ENCODE measurements around the gene RANBP1.

Gene RANBP1

DNA sequence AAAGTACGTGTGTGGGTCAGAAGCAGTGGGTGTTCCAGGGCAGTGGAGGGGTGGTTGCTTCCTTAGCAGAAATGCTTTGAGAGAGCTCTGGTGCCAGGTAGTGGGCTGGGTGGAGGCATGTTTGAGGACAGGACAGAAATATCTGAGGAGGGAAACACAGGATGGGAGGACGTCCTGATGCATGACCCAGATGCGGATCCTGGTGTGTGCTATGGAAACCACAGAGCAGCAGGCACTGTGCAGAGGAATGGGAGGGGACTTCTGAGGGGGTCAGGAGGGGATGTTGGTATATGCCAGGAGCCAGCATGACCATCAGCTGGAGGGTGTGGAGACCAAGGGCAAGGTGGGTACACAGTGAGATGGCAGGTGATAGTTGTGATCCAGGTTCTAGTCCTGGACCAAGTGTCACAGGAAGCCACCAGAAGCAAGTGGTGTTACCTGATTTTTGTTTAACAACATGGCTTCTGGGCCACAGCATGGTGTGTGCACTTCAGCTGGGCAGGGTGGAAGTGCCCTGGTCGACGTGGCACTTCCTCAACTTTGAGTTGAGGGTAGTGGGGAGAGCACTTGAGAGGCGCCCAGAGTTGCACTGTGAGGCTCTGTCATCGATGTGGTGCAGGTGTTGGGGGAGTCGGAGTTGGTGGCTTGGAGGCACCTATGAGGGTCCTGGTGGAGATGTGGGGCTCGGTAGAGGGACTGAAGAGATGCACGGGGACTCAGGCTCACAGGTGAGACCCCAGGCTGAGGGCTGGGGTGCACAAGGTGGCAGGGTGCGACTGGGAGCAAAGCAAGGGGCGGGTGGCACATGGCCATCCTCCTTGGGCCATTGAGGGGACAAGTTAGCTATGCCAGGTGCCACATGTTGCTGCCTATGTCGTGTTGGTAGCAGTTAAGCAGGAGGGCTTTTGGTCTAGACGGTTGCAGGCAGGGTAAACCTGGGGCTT, 28.3 kb upstream of the RANBP1 start:
- no peak overlapping the region for H3K4me3 ChIP-seq (ENCODE audit: low read depth, low read length)

DNA sequence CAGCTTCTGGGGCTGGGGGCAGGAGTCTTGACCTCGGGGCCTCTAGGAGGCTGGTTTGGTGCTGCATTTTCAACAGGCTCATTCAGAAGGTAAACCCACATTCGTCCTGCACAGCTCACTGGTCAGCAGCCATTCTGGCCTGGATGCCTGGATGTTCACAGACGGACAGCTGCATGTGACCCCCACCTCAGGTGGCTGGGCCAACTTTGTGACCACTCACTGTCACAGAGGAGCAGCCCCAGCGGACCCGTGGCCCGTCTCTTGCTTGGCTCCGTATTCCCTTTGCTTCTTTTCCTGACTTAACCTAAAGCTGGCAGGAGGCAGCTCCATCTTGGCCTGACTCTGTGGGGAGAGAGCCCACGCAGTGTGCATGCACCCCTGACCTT, 27.6 kb upstream of the RANBP1 start:
- no peak overlapping the region for H3K4me3 ChIP-seq (ENCODE audit: low read depth, low read length)

DNA sequence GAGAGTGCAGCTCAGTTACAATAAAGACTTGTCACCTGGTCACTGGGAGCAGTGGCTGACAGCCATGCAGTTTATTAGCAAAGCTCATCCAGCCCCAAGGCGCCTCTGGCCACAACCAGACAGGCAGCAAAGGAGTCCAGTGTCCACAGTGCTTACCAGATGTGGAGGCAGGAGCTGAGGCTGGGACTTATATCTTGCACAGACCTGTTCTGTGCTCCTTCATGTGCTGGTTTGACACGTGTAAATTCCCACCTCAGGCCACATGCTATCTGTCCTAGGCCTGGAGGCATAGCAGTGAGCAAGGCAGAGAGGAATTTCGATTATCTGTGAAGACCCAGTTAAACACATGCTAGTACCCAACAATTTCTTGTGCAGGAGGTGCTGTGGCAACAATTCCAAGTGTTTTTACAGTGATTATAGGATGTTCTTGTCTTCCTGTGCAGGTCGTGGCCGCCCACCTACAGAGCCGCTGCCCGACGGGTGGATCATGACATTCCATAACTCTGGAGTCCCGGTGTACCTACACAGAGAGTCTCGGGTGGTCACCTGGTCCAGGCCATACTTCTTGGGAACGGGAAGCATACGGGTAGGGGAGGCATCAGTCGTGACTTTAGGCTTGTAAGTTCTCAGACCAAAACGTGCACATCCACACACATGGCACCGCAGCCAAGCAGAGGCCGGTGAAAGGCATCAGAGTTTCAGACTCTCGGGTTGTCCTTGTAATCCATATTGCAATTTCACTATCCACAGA, 26.5 kb upstream of the RANBP1 start:
- H3K4me3 ChIP-seq (ENCODE audit: low read depth, low read length): no peak overlapping the region

DNA sequence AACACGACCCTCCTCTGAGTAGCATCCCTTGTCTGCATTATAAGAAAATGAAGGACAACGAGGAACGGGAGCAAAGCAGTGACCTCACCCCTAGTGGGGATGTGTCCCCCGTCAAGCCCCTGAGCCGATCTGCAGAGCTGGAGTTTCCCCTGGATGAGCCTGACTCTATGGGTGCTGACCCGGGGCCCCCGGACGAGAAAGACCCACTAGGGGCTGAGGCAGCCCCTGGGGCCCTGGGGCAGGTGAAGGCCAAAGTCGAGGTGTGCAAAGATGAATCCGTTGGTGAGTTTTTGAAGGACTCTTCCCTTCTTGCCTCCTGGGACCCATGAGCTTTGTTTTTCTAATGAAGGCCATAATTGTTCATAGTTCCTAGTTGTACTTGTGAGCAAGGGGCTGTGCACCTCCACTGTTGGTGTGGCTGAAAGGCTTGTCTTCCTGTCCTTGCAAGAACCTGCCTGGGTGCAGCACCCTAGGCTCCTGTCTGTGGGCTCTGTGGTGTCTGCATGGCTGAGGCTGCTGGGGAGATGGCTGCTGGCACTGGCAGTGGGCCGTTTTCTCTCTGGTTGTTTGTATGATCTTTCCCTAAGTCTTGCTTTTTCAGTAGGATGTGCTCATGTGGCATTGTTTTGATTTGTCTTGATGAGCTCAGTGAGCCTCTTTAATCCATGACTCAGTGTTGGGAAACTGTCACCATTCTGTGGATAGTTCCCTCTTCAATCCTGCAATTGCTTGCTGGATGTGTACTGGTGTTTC, 25.8 kb upstream of the RANBP1 start:
- no peak overlapping the region for H3K4me3 ChIP-seq (ENCODE audit: low read depth, low read length)

DNA sequence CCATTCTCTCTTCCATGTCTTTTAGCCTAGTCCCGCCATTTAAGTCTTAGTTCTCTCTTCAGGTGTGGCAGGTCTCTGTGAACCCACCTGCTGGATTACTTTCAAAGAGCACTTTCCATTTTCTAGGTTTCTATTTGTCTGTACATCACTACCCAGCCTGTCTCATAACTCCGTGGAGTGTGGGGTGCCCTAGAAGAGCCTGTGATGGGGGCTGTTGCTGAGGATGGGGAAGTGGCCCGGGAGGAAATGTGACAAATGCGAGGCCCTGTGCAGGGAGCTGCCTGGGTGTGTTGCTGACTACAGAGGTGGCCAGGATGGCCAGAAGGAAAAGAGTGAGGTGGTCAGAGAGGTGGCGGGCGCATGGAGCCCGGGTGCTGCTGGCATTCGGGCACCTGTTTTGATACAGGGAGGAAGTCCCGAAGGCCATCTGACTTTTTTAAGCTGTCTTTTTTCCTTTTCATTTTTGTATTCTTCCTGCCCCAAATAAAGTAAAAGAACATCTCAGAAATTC, 25.1 kb upstream of the RANBP1 start:
- H3K4me3 ChIP-seq (ENCODE audit: low read depth, low read length): no peak overlapping the region

DNA sequence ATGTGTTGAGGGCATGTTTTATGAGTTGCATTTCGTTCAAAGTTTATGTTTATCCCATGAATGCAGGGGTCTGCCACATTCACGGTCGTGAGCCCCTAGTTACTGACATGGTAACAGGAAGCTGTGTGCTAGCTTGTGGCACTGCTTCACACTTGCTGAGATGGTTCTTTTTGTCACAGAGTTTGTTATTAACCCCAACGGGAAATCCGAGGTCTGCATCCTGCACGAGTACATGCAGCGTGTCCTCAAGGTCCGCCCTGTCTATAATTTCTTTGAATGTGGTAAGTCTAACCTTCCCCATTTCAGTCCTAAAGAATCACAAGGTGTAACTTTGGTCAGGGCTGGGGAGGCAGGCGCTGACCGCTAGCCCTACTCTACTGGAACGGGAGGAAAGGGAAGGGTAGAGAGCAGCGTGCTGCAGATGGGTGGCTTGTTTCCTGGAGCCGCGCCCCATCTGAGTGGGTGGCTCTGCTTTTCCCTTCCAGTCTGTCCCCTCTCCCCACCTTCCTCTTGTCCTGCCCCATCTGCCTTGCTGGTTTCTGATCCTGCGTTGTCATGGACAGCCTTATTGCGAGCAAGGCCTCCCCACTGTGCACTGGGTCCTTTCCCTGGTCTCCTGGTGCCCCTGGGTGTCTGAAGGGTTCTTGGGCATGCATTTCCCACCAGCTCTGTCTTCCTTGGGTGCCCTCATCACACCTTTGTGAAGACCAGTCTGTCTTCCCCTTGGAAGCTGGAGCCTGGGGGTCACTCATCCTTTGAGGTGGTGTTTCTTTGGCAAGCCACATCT, 24.0 kb upstream of the RANBP1 start:
- H3K4me3 ChIP-seq (ENCODE audit: low read depth, low read length): no peak overlapping the region

DNA sequence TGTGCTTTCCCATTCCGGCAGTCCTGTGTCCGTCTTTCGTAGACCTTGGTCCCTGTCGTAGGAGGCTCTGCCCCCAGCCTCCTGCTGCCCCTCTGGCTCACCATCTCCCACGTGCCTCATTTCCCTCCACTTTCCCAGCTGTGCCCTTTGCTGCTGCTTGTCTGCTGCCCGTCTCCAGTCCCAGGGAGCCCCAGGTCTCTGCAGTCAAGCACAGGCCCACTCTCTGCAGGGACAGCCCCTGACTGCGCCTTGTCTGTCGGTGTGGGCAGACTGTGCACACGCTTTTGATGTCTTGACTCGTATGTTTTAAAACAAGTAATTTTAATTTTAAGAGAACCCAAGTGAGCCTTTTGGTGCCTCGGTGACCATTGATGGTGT, 23.4 kb upstream of the RANBP1 start:
- no peak overlapping the region for H3K4me3 ChIP-seq (ENCODE audit: low read depth, low read length)

DNA sequence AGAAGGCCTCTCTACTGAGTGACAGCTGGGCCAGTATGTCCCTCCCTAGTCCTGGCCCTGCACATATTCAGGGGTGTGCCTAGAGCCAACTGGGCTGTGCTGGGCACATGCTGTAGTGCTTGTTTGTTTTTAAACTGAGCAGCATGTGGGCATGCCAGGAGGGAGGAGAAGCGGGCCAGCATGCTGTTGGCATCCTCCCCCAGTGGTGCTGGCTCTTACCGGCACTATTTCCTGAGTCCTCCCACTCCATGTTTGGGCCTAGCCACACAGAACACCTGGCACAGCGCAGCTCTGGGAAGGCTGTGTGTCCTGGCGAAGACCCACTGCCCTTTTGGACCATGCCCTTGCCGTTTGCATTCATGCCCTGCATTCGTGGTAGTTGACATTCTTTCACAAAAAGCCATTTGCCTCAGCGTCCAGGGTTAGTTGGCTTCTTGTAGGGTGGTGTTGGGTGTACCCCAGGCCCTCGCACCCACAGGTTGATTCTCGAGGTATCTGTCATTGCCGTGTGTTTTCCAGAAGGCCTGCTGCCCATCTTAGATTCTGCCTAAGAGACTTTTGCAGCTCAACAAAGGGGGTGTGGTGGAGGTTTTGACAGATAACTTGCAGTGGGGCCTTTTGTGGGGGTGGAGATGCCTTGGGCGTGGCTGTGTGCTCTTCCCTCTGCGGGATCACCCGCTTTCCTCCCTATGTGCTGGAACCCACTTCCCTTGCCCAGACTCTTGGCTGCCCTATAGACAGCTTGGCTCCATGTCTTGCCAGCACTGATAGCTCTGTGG, 22.3 kb upstream of the RANBP1 start:
- no peak overlapping the region for H3K4me3 ChIP-seq (ENCODE audit: low read depth, low read length)

DNA sequence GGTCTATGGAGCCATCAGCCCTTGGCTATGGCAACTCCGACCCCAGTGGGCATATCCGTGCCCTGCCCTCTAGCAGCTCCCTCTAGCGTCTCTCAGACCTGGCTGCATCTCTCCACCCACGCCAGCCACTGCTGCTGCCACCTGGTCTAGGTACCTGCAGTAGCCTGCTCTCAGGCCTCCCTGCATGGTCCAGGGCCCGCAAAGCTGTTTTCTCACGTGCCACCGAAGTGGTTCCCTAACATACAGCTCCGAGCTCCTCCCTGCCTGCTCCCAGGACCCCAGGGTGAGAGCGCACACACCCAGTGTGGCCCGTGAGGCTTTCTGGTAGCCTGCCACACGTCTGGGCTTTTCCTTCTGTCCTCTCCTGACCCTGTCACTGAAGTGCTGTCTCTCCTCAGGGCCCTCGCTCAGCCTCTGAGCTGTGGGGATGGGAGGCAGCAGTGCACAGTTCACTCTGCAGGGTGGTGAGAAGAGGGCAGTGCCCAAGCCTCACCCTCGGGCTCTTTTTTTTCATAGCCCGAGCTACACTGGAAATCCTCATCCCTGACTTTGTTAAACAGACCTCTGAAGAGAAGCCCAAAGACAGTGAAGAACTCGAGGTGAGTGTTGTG, 21.6 kb upstream of the RANBP1 start:
- no peak overlapping the region for H3K4me3 ChIP-seq (ENCODE audit: low read depth, low read length)

DNA sequence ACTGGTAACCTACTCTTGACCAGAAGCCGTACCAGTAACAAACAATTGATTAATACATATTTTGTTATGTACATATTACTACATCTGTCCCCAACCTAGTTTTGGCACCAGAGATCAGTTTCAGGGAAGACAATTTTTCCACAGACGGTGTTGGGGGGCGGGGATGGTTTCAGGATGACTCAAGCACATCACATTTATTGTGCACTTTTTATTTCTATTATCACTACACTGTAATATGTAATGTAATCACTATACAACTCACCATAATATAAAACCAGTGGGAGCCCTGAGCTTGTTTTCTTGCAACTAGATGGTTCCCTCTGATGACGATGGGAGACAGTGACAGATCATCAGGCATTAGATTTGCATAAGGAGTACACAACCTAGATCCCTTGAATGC, 20.4 kb upstream of the RANBP1 start:
- H3K4me3 ChIP-seq (ENCODE audit: low read depth, low read length): no peak overlapping the region

DNA sequence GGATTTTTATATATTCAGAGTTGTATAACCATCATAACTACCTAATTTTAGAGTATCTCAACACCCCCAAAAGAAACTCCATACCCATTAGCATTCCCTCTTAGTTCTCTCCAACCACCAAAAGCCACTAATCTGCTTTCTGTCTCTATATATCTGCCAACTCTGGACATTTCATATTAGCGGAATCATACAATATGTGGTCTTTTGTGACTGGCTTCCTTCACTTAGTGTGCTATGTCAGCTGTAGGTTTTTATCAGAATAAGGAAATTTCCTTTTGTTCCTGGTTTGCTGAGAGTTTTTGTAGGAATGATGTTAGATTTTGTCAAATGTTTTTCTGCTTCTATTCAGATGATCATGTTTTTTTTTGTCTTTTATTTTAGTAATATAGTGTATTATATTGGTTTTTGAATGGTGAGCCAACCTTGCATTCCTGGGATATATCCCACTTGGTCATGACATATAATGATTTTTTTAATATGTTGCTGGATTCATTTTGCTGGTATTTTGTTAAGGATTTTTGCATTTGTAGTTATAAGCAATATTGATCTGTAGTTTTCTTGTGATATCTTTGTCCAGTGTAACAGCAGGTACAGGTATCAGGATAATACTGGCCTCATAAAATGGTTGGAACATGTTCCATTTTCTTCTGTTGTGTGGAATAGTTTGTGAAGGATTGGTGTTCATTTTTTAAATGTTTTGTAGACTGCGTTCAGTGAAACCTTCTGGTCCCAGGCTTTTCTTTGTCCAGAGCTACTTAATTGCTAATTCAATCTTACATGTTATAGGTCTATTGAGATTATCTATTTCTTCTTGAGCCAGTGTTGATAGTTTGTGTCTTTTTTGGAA, 19.1 kb upstream of the RANBP1 start:
- no peak overlapping the region for H3K4me3 ChIP-seq (ENCODE audit: low read depth, low read length)

DNA sequence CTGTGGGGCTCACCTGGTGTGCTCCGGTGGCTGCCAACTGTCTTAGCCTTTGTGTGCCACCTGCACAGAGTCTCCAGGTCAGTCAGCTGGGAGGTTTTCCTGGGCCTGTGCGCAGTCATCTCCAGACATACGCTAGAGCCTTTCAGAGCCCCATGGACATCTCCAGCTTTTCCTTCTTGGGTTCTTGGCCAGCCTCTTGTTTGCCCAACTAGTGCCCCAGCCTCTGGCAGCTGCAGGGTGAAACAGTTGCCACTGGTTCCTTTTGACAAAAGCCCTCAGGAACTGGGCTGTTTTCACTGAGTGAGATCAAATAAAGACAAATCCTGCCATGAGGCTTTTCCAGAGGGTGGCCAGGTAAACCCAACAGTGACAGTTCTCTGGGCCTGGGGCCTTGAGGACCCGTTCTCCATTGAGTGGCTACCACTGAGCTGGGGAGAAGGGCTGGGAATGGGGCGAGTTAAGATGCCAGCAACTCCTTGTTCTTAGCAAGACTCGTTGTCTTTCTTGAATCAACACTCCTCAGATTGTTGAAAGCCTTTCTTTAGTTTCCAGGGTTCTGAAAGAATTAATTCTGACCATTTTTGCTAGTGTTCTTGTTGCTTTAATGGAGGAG, 16.7 kb upstream of the RANBP1 start:
- no peak overlapping the region for H3K4me3 ChIP-seq (ENCODE audit: low read depth, low read length)

DNA sequence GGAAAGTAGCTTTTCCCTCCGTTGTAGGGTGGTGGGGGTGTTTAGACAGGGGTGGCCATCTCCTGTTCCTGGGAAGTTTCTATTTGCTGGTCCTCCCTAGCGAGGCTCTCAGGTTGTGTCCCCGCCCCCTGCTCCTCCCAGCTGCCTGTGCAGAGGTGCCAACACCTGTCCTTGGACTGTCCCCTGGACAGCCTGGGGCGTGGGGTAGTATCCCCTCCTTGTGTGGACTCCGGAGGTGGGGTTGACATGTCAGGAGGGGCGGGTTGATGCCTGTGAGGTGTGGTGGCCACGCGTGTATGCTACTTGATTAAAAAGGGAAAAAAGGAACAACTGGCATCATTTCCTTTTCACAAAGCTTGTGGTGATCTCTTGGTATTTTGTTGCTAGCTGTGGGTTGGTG, 14.3 kb upstream of the RANBP1 start:
- H3K4me3 ChIP-seq (ENCODE audit: low read depth, low read length): no peak overlapping the region

DNA sequence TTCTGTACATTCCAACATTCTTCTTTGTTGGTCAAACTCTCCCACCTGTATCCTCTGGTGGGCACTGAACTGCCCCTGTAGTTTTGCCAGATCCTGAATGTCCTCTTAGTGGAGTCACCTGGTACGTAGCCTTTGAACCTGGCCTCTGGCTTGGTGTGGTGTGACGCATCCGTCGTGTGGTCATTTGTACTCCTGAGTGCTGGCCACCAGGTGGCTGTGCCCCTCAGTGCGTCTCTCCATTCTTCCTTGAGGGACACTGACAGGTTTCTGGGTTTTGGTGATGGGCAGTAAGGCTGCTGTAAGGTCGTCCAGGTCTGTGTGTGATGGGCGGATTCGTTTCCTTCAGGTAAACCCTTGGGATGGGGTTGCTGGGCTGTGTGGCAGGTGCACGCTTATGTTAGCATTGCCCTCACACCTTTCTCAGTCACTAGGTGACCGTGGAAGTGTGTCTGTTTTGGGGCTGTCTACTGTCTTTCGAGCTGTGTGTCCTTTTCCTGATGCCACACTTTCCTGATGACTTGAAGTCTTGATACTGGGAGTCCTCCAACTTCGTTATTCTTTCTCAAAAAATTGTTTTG, 13.6 kb upstream of the RANBP1 start:
- no peak overlapping the region for H3K4me3 ChIP-seq (ENCODE audit: low read depth, low read length)

DNA sequence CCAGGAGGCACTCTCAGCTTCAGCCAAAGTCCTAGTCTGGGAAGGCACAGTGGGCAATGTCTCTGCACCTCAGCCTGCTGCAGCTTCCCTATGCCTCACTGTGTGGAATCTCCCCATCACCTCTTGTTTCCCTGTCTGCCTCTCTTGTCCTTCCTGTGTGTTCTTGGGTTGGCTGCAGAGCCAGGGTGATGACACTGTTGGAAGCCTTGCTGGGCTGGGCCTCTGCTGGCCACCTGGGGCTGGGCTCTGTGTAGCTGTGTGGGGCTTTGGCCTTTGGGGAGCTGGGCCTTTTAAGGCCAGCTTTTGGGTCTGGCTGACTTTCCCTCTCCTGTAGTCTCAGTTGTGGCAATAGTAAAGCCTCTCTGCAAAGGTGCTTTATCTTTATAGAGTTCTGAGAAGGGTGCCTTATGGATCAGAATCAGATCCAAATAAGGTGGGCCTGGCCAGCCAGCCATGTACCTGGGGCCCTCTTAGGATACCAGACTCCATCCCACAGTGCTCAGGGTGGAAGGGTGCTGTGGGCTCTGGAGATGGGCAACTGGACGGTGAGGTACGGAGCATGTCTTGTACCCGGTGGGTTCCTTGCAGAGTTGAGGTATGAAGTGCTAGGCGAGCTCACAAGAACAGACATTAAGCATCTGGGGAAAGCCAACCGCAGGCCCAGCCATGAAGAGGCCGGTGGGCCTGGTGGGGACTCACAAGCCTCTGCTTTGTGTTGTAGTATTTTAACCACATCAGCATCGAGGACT, 10.3 kb upstream of the RANBP1 start:
- no peak overlapping the region for H3K4me3 ChIP-seq (ENCODE audit: low read depth, low read length)

DNA sequence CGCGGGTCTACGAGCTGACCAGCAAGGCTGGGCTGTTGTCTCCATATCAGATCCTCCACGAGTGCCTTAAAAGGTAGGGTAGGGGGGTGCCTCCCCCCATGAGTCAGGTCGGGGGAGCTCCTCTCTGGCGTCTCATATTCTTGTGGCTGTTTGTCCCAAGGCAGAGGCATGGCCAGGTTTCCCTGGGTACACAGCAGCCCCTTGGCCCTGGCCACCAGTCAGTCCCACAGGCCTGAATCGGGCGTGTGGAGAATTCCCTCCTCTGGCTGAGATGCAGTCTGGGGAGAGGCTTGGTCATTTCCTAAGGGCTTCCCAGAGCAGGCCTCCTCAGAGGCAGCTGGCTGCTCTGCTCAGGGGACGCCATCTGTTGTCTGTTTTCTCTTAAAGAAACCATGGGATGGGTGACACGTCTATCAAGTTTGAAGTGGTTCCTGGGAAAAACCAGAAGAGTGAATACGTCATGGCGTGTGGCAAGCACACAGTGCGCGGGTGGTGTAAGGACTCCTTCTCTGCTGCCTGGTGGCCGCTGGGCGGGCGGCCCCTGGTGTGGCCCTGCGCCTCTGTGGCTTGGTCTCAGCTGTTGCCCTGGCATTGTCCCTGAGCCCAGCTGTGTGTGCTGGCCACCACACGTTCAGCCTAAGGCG, 9.6 kb upstream of the RANBP1 start:
- H3K4me3 ChIP-seq (ENCODE audit: low read depth, low read length): no peak overlapping the region

DNA sequence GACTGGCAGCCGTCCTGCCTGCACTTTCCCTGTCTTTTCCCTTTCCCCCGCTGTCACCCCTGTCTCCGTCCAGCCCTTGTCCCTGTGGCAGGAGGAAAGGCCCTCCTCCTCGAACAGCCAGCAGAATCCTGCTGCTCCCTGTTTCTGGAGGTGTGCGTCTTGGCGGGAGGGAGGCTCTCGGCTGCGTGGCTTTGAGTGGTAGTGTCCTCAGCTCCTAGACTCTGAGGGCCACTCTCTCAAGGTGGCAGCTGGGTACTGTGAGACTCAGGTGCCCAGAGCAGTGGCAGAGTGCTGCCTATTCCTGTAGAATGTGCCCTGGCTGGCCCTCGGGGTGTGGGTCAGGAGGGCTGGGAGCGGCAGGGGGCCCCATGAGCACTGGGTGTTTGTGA, 9.1 kb upstream of the RANBP1 start:
- H3K4me3 ChIP-seq (ENCODE audit: low read depth, low read length): no peak overlapping the region
